Peyer's patch (tissue), 4 donors: ENCODE results near the gene ZNF674.

Experiments used
- CTCF ChIP-seq, 6 experiments: fragments of 450-650 bp in 4 of 6; fragments of 200-600 bp in 2 of 6; sonication (generic) in 1 of 6; IDR thresholded peaks; one replicate each; pipeline ENCODE4 v1.5.1; 2017 to 2019; ENCODE audit warnings: antibody characterized with exemption in 6 of 6, mild to moderate bottlenecking in 3 of 6, moderate library complexity in 1 of 6
- POLR2A ChIP-seq, 2 donors: fragments of 450-650 bp; IDR thresholded peaks; one replicate each; pipeline ENCODE4 v1.5.1; 2017; ENCODE audit warnings: antibody characterized with exemption in 2 of 2, mild to moderate bottlenecking in 2 of 2, moderate library complexity in 2 of 2

DNA sequence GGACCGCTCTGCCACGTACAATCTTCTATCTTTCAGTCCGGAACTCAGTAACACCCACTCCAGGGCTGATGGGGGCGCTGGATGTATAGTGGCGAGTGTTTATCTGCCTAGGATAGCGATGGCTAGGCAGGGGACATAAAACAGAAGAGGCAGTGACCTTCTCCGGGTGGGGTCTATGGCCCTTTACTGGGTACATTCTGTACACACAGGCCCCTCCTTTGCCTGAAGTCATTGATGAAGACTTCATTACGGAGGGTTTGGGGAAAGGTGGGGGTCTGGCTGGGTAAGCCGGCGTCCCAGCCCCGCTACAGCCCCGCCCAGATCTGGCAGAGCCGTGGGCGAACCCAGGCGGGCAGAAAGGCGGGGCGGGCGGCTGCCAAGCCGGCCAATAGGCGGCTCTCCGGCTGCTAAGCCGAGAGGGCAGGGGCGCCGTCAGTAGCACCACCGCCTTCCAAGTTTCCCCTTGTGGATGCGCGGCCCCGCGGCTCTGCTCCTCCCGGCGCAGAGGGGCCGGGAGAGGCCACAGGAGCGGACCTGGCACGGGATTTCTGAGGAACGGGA lies 28.2 kb upstream of the ZNF674 start, which contains the start of gene CHST7:
- TF ChIP-seq CTCF (IDR thresholded peaks at IDR 0.05), result peak in 1 of 6 experiments; percentile 7
- TF ChIP-seq POLR2A (IDR thresholded peaks at IDR 0.05), result no peak
